HepG2 (cell line): ENCODE data around the gene ZNF793. TPM values are rescaled to one million over a fixed set of nuclear protein-coding genes. Genes with fewer than 3 reads are reported as not detected.

Source experiments
- FOXC1 ChIP-seq: sonication (generic); formaldehyde crosslinking; IDR thresholded peaks from 2 replicates; pipeline ENCODE4 v1.8.0; 2022; ENCODE audit warnings: mild to moderate bottlenecking, missing genetic modification reagents, borderline replicate concordance
- GTF3A ChIP-seq: sonication (generic); formaldehyde crosslinking; conservative IDR thresholded peaks from 2 replicates; pipeline ENCODE4 v1.4.0; 2020; ENCODE audit warnings: mild to moderate bottlenecking, missing genetic modification reagents
- KAT7 ChIP-seq: IDR thresholded peaks from 2 replicates; pipeline ENCODE4 v1.6.1; 2018; ENCODE audit warnings: borderline replicate concordance, missing compliant biosample characterization
- KAT8 ChIP-seq: IDR thresholded peaks from 2 replicates; pipeline ENCODE4 v1.6.1; 2016; ENCODE audit warnings: missing genetic modification reagents, missing compliant biosample characterization
- KMT2B ChIP-seq: IDR thresholded peaks from 2 replicates; pipeline ENCODE4 v1.6.1; 2016; ENCODE audit warnings: missing genetic modification reagents, missing compliant biosample characterization
- NR1H2 ChIP-seq: sonication (generic); formaldehyde crosslinking; IDR thresholded peaks from 2 replicates; pipeline ENCODE4 v1.8.1; 2022; ENCODE audit warnings: low read depth, missing genetic modification reagents, borderline replicate concordance
- POLR2G ChIP-seq: fragments of 200-400 bp; formaldehyde crosslinking; IDR thresholded peaks from 2 replicates; pipeline ENCODE4 v1.6.1; 2018; ENCODE audit warnings: mild to moderate bottlenecking, low read depth, low read length, moderate library complexity
- SAP130 ChIP-seq: IDR thresholded peaks from 2 replicates; pipeline ENCODE4 v1.6.1; 2016; ENCODE audit warnings: low read depth
- SNAI1 ChIP-seq: sonication (generic); formaldehyde crosslinking; IDR thresholded peaks from 2 replicates; pipeline ENCODE4 v1.5.0; 2020; ENCODE audit warnings: mild to moderate bottlenecking, missing genetic modification reagents, borderline replicate concordance
- ZNF547 ChIP-seq: sonication (generic); formaldehyde crosslinking; IDR thresholded peaks from 2 replicates; pipeline ENCODE4 v1.5.1; 2020; ENCODE audit warnings: mild to moderate bottlenecking, missing genetic modification reagents
- ZNF567 ChIP-seq: sonication (generic); formaldehyde crosslinking; IDR thresholded peaks from 2 replicates; pipeline ENCODE4 v1.8.1; 2023; ENCODE audit warnings: mild to moderate bottlenecking, missing genetic modification reagents, borderline replicate concordance
- ZNF598 ChIP-seq: sonication (generic); formaldehyde crosslinking; IDR thresholded peaks from 2 replicates; pipeline ENCODE4 v1.5.1; 2020; ENCODE audit warnings: mild to moderate bottlenecking, missing genetic modification reagents, borderline replicate concordance
- ZNF737 ChIP-seq: sonication (generic); formaldehyde crosslinking; IDR thresholded peaks from 2 replicates; pipeline ENCODE4 v1.5.0; 2020; ENCODE audit warnings: missing genetic modification reagents, mild to moderate bottlenecking, borderline replicate concordance
- ZNF790 ChIP-seq: sonication (generic); formaldehyde crosslinking; IDR thresholded peaks from 2 replicates; pipeline ENCODE4 v1.8.0; 2022; ENCODE audit warnings: missing genetic modification reagents, mild to moderate bottlenecking, borderline replicate concordance
- polyA plus RNA-seq, 8 experiments: library from polyadenylated mRNA; depleted of rRNA in 3 of 8; stranded (reverse) in 7 of 8; unstranded in 1 of 8; fragments of >200 nt; fragmentation: Illumina TruSeq in 4 of 8; extraction: Trizol in 4 of 8; gene quantifications; 2 replicates each; pipeline versions ENCODE4 v1.2.1 to v1.2.3, GENCODE V29; 2011 to 2016; ENCODE audit warnings: low read depth in 4 of 8, missing spikeins in 1 of 8, mixed read lengths in 1 of 8; ENCODE audit not compliant: insufficient read depth in 1 of 8
- total RNA-seq, 5 experiments: library from RNA; depleted of rRNA; stranded (reverse); fragments of >200 nt; fragmentation: Illumina TruSeq; extraction: Trizol; gene quantifications; 2 replicates each; pipeline ENCODE4 v1.2.3, GENCODE V29; 2016; ENCODE audit warnings: low read depth in 1 of 5
- TF ChIP-seq, protein P1 (sequence below): sonication (generic); formaldehyde crosslinking; IDR thresholded peaks from 2 replicates; pipeline ENCODE4 v1.4.0; 2020; ENCODE audit warnings: missing genetic modification reagents
- TF ChIP-seq, protein P2 (sequence below): sonication (generic); formaldehyde crosslinking; IDR thresholded peaks from 2 replicates; pipeline ENCODE4 v1.4.0; 2020; ENCODE audit warnings: mild to moderate bottlenecking, missing genetic modification reagents
- TF ChIP-seq, protein P3 (sequence below): sonication (generic); formaldehyde crosslinking; IDR thresholded peaks from 2 replicates; pipeline ENCODE4 v1.5.1; 2020; ENCODE audit warnings: missing genetic modification reagents, mild to moderate bottlenecking, borderline replicate concordance
- TF ChIP-seq, protein P4 (sequence below): sonication (generic); formaldehyde crosslinking; IDR thresholded peaks from 2 replicates; pipeline ENCODE4 v1.4.0; 2020; ENCODE audit warnings: mild to moderate bottlenecking, missing genetic modification reagents

The ZNF793 gene
- total and polyA plus RNA-seq, 2 of the 13 experiments (the other 11 are each of a cell fraction or from before 2014, with no cell fraction given) = 0.13 to 0.35 TPM

DNA sequence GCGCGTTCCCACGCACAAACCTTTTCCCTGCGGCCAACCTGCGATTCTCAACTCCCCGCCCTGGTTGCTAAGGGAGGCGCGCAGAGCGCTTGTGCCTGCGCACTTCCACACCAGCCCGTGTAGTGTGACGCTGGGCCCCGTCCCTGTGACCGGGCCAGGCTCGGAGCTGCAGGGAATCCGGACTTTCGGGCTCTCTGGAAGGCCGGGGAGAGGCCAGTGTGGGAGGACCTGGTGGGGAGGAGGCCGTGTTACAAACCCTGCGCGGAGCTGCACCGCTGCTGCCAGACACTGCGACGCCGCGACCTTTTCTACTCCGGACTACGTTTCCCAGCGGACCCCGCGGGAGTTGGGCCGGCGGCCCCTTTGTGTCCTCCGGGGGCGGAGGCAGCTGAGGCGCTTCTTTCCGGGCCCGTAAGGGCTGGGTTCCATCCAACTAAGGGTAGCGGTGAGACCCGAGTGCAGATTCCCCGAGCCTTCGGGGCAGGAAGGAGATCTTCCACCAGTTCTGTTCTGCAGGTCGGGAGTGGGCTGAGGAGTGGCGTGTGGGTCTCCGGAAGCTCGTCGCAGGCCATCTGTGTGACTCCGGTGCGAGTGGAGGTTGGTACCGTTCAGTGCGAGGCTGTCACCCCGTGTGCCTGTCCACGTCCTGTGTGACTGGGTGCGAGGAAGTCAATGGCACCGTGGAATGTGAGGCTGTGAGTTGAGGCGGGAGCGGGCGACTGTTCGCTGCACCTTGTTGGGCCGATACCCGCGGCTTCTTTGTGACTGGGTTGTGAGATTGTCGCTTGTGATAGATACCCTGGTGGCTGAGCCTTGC is 37.6 kb upstream of the ZNF793 start, which contains the start of gene ZNF570 (continued):
- TF ChIP-seq FOXC1 (no peak), GTF3A (CRISPR knock-in tag) (0 out of 2 replicates have a peak, but pooled peaks have one; percentile 32), ZNF598 (CRISPR knock-in tag) (0 out of 2 replicates have a peak, but pooled peaks have one; percentile 70), SNAI1 (CRISPR knock-in tag) (peak; percentile 62; the same call in 1 of the 2 replicates), SAP130 (CRISPR knock-in tag) (peak; percentile 89), ZNF737 (CRISPR knock-in tag) (no peak), POLR2G (peak; percentile 73), KAT8 (CRISPR knock-in tag) (peak; percentile 80), ZNF790 (CRISPR knock-in tag) (no peak), NR1H2 (CRISPR knock-in tag) (no peak), KMT2B (peak; percentile 84), KAT7 (CRISPR knock-in tag) (peak; percentile 85; the same call in 1 of the 2 replicates), ZNF547 (CRISPR knock-in tag) (0 out of 2 replicates have a peak, but pooled peaks have one; percentile 27), ZNF567 (CRISPR knock-in tag) (peak; percentile 48; the same call in 1 of the 2 replicates)
- TF ChIP-seq, protein P1, sequence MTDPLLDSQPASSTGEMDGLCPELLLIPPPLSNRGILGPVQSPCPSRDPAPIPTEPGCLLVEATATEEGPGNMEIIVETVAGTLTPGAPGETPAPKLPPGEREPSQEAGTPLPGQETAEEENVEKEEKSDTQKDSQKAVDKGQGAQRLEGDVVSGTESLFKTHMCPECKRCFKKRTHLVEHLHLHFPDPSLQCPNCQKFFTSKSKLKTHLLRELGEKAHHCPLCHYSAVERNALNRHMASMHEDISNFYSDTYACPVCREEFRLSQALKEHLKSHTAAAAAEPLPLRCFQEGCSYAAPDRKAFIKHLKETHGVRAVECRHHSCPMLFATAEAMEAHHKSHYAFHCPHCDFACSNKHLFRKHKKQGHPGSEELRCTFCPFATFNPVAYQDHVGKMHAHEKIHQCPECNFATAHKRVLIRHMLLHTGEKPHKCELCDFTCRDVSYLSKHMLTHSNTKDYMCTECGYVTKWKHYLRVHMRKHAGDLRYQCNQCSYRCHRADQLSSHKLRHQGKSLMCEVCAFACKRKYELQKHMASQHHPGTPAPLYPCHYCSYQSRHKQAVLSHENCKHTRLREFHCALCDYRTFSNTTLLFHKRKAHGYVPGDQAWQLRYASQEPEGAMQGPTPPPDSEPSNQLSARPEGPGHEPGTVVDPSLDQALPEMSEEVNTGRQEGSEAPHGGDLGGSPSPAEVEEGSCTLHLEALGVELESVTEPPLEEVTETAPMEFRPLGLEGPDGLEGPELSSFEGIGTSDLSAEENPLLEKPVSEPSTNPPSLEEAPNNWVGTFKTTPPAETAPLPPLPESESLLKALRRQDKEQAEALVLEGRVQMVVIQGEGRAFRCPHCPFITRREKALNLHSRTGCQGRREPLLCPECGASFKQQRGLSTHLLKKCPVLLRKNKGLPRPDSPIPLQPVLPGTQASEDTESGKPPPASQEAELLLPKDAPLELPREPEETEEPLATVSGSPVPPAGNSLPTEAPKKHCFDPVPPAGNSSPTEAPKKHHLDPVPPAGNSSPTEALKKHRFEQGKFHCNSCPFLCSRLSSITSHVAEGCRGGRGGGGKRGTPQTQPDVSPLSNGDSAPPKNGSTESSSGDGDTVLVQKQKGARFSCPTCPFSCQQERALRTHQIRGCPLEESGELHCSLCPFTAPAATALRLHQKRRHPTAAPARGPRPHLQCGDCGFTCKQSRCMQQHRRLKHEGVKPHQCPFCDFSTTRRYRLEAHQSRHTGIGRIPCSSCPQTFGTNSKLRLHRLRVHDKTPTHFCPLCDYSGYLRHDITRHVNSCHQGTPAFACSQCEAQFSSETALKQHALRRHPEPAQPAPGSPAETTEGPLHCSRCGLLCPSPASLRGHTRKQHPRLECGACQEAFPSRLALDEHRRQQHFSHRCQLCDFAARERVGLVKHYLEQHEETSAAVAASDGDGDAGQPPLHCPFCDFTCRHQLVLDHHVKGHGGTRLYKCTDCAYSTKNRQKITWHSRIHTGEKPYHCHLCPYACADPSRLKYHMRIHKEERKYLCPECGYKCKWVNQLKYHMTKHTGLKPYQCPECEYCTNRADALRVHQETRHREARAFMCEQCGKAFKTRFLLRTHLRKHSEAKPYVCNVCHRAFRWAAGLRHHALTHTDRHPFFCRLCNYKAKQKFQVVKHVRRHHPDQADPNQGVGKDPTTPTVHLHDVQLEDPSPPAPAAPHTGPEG (CRISPR knock-in tag) = no peak
- TF ChIP-seq, protein P2, sequence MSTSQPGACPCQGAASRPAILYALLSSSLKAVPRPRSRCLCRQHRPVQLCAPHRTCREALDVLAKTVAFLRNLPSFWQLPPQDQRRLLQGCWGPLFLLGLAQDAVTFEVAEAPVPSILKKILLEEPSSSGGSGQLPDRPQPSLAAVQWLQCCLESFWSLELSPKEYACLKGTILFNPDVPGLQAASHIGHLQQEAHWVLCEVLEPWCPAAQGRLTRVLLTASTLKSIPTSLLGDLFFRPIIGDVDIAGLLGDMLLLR (CRISPR knock-in tag) = peak; percentile 62; the same call in 1 of the 2 replicates
- TF ChIP-seq, protein P3, sequence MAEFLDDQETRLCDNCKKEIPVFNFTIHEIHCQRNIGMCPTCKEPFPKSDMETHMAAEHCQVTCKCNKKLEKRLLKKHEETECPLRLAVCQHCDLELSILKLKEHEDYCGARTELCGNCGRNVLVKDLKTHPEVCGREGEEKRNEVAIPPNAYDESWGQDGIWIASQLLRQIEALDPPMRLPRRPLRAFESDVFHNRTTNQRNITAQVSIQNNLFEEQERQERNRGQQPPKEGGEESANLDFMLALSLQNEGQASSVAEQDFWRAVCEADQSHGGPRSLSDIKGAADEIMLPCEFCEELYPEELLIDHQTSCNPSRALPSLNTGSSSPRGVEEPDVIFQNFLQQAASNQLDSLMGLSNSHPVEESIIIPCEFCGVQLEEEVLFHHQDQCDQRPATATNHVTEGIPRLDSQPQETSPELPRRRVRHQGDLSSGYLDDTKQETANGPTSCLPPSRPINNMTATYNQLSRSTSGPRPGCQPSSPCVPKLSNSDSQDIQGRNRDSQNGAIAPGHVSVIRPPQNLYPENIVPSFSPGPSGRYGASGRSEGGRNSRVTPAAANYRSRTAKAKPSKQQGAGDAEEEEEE (CRISPR knock-in tag) = no peak
- TF ChIP-seq, protein P4, sequence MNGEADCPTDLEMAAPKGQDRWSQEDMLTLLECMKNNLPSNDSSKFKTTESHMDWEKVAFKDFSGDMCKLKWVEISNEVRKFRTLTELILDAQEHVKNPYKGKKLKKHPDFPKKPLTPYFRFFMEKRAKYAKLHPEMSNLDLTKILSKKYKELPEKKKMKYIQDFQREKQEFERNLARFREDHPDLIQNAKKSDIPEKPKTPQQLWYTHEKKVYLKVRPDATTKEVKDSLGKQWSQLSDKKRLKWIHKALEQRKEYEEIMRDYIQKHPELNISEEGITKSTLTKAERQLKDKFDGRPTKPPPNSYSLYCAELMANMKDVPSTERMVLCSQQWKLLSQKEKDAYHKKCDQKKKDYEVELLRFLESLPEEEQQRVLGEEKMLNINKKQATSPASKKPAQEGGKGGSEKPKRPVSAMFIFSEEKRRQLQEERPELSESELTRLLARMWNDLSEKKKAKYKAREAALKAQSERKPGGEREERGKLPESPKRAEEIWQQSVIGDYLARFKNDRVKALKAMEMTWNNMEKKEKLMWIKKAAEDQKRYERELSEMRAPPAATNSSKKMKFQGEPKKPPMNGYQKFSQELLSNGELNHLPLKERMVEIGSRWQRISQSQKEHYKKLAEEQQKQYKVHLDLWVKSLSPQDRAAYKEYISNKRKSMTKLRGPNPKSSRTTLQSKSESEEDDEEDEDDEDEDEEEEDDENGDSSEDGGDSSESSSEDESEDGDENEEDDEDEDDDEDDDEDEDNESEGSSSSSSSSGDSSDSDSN (CRISPR knock-in tag) = peak; percentile 85
